ENCODE measurements around the gene RTP5.
"Not testable (repeated sequence)": the region's sequence is repeated elsewhere in the genome, so short reads cannot be mapped to it uniquely, and the experiment has no call there.

RTP5 gene

DNA sequence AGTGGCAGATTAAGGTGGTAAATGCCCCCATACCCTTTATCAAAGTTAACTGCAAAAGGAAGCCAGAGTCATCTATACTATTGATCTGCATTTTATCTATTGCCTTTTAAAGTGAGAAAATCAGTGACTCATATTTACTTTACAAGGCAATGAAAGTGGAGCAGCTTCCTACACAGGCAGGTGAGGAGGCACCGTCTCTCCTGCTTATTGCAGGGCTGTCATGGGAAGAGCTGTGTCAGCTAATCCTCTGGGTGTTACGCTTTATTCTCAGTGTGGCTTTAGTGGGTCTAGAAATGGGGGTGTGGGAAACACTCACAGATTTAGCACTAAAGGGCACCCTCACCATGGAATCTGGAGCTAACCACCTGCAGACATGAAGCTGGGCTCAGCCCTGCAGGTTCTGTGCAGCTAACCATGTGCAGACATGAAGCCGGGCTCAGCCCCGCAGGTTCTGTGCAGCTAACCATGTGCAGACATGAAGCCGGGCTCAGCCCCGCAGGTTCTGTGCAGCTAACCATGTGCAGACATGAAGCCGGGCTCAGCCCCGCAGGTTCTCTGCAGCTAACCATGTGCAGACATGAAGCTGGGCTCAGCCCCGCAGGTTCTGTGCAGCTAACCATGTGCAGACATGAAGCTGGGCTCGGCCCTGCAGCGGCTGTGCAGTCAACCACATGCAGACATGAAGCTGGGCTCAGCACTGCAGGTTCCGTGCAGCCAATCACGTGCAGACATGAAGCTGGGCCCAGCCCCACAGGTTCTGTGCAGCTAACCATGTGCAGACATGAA, 53.5 kb downstream of the RTP5 start:
- not testable (repeated sequence) for DNase-seq (ENCODE audit: low read depth in 2 of 2)
